ENCODE measurements around the gene CNOT1.

CNOT1 gene

DNA sequence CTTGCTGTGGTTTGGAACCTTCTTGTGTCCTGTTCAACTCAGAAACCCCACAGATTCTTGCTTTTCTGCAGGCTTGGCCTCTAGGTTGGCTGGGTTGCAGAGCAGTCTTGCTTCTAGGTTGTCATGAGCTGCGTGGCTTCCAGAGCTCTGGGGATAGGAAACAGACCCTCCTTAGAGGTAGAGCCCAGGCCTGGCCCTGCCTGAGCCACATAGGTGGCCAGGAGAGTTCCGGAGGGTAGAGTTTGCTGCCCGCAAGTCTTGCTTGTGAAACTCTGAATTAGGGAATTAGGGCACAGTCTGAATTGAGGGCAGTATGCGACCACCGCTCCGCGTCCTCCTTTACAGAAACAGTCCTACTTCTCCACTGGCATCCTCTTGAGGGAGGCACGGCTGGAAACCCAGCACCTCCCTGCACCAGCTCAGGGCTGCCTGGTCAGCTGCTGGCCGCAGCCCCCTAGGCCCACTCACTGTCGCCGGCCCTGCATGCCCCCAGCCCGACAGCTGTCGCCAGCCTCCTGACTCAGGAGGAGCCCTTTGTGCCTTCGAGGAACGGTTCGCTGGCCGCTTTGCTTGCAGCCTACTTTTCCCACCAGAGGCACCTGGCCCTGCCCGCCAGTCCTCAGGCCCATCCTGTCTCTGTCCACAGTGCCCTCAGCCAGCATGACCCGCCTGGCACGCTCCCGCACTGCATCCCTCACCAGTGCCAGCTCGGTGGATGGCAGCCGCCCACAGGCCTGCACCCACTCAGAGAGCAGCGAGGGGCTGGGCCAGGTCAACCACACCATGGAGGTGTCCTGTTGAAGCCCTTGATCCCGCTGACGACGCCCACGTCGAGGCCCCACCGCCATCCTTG lies 118.6 kb downstream of the CNOT1 start:
- FAIRE-seq: no peak
- no peak for DNase-seq (ENCODE audit: insufficient read length, low spot score)
- TF ChIP-seq, protein P1, sequence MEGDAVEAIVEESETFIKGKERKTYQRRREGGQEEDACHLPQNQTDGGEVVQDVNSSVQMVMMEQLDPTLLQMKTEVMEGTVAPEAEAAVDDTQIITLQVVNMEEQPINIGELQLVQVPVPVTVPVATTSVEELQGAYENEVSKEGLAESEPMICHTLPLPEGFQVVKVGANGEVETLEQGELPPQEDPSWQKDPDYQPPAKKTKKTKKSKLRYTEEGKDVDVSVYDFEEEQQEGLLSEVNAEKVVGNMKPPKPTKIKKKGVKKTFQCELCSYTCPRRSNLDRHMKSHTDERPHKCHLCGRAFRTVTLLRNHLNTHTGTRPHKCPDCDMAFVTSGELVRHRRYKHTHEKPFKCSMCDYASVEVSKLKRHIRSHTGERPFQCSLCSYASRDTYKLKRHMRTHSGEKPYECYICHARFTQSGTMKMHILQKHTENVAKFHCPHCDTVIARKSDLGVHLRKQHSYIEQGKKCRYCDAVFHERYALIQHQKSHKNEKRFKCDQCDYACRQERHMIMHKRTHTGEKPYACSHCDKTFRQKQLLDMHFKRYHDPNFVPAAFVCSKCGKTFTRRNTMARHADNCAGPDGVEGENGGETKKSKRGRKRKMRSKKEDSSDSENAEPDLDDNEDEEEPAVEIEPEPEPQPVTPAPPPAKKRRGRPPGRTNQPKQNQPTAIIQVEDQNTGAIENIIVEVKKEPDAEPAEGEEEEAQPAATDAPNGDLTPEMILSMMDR (IDR thresholded peaks at IDR 0.05; ENCODE audit: insufficient read depth, missing control alignments): no peak

DNA sequence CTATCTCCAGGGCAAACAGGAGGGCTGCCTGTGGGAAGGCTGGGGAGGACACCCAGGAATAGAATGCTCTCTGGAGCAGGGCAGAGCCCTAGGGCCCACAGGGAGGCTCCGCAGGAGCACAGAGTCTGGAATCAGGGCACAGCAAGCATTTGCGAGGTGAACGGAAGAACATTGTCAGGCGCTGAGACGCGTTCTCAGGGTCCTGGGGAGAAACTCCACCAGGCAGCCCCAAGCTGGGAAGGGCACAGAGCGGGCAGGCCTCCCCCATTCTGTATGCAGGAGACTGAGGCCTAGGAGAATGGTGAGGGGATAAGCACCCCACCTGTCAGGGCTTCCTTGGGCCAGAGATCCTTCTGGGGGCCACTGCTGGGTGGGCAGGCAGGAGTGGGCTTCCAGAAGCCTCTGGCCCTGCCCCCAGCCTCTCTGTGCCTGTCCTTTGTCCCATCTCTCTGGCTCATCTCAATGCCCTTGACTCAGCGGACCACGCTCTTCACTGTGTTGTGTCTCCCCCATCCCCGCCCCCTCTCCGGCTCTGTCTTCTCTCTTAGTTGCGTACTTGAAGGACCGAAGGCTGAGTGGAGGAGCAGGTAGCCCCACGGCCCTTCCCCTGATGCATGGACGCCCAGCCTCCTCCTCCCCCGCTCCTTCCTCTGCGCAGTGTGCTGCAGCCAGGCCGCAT lies 119.4 kb downstream of the CNOT1 start:
- TF ChIP-seq, protein P1 (IDR thresholded peaks at IDR 0.05; ENCODE audit: insufficient read depth, missing control alignments): no peak
- FAIRE-seq: no peak
- DNase-seq (ENCODE audit: insufficient read length, low spot score): no peak

DNA sequence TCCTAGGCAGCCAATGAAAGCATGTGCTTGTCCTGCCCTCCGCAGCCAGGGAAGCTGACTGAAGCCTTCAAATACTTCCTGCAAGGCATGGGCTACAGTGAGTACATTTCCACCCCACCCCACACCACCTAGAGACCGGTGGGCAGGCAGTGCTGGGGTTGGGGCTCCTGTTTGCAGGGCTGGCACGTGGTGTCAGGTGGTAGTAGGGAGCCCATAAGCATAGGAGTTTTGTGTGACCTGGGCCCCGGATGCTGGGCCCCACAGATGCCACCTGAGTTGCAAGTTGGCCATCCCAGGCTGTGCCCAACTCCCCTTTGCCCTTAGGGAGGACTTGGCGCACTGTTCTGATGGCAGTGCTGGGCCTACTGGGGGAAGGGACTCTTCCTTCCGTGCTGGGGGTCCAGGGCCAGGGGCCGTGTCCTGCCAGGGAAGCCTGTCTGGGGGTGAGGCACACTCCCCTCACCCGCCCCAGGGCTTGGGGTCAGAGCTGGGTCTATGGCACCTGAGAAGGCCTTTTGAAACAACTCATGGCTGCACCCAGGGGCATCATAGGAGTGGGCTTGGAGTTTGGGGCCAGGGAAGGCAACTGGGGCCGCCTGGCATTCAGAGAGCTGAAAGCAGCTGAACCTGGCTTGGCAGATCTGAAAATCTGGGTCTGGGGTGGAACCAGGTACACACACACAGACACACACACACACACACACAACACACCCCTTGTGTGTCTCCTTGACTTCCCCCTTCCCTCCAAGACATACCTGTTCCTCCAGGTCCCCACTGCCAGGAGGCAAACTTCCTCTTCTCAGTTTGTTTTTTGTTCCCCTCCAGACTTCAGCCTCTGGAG lies 120.2 kb downstream of the CNOT1 start:
- no peak for DNase-seq (ENCODE audit: insufficient read length, low spot score)

DNA sequence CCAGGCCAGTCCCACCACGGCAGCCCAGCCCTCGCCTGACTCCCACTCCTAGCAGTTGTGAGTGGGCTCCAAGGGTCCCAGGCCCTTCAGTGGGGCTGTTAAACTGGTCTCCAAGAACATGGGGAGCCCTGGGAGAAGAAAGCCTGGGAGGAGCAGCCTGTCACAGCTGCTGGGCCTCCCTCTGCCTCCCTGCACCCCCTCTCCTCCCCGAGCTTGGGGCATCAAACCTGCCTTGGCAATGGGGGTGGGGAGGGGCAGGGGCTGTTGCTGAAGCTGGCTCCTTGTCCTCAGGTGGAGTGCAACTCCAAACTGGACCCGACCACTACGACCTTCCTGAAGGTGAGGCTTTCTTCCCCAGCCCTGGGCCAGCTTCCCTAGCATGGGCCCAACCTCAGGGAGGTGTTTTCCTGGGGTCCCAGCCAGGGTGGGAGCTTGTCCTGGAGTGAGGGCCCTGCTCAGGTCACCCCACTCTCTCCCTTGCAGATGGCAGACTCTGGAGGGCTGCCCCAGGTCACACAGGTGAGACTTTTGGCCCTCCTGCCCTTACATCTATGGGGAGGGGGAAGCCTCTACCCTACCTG lies 120.9 kb downstream of the CNOT1 start:
- TF ChIP-seq, protein P1 (IDR thresholded peaks at IDR 0.05; ENCODE audit: insufficient read depth, missing control alignments): no peak
- no peak for DNase-seq (ENCODE audit: insufficient read length, low spot score)
- no peak for FAIRE-seq

More for the DNA sequence above, 120.2 kb downstream of the CNOT1 start:
- TF ChIP-seq, protein P1 (IDR thresholded peaks at IDR 0.05; ENCODE audit: insufficient read depth, missing control alignments): no peak
- FAIRE-seq: no peak

DNA sequence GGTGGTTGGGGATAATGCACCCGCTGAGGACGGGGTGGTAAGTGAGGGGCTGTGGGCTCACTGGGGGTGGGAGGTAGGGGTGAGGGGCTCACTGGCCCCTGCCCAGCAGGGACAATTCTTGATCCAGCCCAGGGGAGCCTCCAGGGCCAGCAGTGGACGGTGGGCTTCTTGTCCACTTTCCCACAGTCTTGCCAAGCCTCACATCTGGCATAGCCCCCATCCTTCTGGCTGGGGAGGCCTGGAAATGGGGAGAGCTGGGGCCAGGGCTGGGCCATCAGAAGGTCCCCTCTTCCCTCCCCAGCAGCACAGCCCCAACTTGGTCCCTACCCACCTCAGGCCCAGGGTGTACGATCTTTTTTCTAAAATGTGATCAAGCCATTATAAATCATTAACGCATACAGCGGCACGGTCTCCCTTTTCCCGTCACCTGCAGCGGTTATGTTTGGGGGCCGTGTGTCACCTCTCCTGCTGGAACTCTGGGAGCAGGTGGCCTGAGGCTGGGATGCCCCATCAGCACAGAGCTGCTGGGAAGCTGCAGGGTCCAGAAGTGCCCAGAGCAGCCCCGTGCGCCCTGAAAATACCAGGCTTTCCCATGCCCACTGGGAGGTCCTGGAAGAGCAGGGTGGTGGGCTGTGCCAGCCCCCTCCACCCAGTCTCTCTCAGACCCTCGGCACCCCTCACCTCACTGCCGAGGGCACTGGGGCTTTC lies 121.5 kb downstream of the CNOT1 start:
- FAIRE-seq (no peak), DNase-seq (ENCODE audit: insufficient read length, low spot score) (no peak)
- TF ChIP-seq, protein P1 (IDR thresholded peaks at IDR 0.05; ENCODE audit: insufficient read depth, missing control alignments): no peak

DNA sequence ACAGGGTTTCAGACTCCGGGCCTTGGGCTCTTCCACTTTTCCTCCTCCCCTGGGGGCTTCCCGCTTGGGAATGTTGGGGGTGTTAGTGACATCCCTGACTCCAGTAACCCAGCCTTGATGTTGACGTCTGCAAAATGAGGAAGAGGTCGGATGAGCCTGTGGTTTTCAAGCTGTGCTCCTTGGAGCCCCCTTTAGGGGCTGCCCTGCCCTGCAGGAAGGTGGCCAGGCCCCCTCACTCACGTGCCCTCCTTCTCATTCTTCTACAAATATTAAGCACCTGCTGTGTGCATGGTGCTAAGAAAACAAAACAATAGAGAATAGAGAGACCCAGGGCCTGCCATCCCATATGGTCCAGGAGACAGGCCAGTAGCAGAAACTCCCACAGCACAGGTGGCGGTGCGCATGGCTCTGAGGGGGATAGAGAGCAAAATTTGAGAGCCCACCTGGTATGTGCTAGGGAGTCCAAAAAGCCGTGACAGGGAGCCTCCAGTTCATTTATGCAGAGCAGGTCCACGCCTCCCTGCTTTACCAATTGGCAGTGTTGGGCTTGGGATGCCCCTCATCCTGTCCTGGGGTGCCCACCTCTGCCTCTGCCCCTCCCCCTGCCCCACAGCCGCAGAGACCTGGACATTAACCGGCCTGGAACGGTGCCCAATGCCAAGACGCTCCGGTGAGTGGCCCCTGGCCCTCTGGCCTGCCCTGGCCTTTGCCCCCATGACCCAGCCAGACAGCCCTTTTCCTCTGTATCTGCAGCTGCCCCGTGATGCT lies 122.2 kb downstream of the CNOT1 start:
- FAIRE-seq (no peak), DNase-seq (ENCODE audit: insufficient read length, low spot score) (no peak)
- TF ChIP-seq, protein P1 (IDR thresholded peaks at IDR 0.05; ENCODE audit: insufficient read depth, missing control alignments): no peak
